Measurements from ENCODE around the gene STRADA.

The STRADA gene

GRCh38 chr17:63698381-63698885, 43.2 kb downstream of the STRADA start:
- H3K4me3 ChIP-seq (ENCODE audit: low read depth, low read length): peak overlapping the region; percentile 63
- TF ChIP-seq CTCF (IDR thresholded peaks at IDR 0.05; ENCODE audit: low read depth, low read length, missing control alignments): no peak
- DNase-seq (ENCODE audit: low read depth): no peak

GRCh38 chr17:63697341-63698286, 44.0 kb downstream of the STRADA start:
- peak; percentile 87 for DNase-seq (ENCODE audit: low read depth)
- H3K4me3 ChIP-seq (ENCODE audit: low read depth, low read length): peak overlapping the region; percentile 63
- TF ChIP-seq CTCF (IDR thresholded peaks at IDR 0.05; ENCODE audit: low read depth, low read length, missing control alignments): peak; percentile 77

GRCh38 chr17:63696381-63696961, 45.1 kb downstream of the STRADA start:
- peak; percentile 57 for DNase-seq (ENCODE audit: low read depth)
- TF ChIP-seq CTCF (IDR thresholded peaks at IDR 0.05; ENCODE audit: low read depth, low read length, missing control alignments): peak; percentile 67
- peak overlapping the region; percentile 63 for H3K4me3 ChIP-seq (ENCODE audit: low read depth, low read length)

- DNase-seq (ENCODE audit: low read depth): no peak
- TF ChIP-seq CTCF (IDR thresholded peaks at IDR 0.05; ENCODE audit: low read depth, low read length, missing control alignments): no peak
- no peak overlapping the region for H3K4me3 ChIP-seq (ENCODE audit: low read depth, low read length)
Measured at GRCh38 chr17:63695889-63696288, 45.7 kb downstream of the STRADA start.

- H3K4me3 ChIP-seq (ENCODE audit: low read depth, low read length): peak overlapping the region; percentile 24; the same call in 1 of the 2 replicates
- no peak for TF ChIP-seq CTCF (IDR thresholded peaks at IDR 0.05; ENCODE audit: low read depth, low read length, missing control alignments)
- no peak for DNase-seq (ENCODE audit: low read depth)
Measured at GRCh38 chr17:63694950-63695773, 46.4 kb downstream of the STRADA start.

- H3K4me3 ChIP-seq (ENCODE audit: low read depth, low read length): no peak overlapping the region
- DNase-seq (ENCODE audit: low read depth): no peak
- no peak for TF ChIP-seq CTCF (IDR thresholded peaks at IDR 0.05; ENCODE audit: low read depth, low read length, missing control alignments)
Measured at GRCh38 chr17:63694229-63694949, 47.2 kb downstream of the STRADA start.

Data from GM12864 (cell line).